GM21576 (cell line): ENCODE data around the gene PGS1.

Experiments
- ATAC-seq: cut with Tn5 transposase; IDR thresholded peaks from one replicate; pipeline ENCODE4 v1.9.1; 2021; ENCODE audit warnings: mild to moderate bottlenecking, moderate library complexity; ENCODE audit not compliant: unreplicated experiment

Gene PGS1

DNA sequence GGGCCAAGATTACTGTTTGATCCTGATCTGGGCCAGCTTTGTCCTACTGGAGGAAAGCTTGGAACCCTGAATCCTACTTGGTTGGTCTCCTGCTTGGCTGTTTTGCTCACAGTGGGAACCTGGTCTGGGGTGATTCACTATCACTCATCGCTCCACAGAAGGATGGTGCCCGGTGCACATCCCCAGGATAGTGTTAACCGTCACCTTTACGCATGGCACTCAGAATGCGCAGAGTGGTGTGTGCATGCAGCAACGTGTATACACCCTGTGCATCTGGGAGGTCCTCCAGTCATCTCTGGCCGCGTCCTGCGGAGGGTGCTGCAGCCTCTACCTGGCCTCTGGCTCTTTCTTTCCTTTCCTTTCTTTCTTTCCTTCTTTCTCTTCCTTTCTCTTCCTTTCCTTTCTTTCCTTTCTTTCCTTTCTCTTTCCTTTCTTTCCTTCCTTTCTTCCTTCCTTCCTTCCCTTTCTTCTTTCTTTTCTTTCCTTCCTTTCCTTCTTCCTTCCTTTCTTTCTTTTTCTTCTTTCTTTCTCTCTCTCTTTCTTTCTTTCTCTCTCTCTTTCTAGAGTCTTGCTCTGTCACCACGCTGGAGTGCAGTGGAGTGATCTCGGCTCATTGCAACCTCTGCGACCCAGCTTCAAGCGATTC is 31.7 kb upstream of the PGS1 start:
- no peak for ATAC-seq

DNA sequence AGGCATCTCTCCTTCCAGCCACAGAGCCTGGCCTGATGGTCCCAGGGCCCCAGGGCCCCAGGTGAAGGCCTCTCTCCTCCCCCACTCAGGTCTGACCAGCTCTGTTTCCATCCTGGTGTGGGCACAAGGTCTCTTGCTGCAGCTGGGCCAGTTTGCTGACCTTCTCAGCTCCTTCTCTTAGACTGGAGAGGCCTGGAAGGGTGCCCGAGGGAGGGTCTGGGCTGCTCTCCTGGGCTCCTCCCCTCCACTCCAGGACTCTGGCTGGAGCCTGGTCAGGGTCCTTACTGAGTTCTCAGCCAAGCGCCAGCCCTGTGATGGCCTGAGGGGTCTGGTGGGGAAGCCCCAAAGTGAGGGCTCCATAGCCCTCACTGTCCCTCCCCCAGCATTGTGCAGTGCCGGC is 31.0 kb upstream of the PGS1 start:
- ATAC-seq, result no peak

DNA sequence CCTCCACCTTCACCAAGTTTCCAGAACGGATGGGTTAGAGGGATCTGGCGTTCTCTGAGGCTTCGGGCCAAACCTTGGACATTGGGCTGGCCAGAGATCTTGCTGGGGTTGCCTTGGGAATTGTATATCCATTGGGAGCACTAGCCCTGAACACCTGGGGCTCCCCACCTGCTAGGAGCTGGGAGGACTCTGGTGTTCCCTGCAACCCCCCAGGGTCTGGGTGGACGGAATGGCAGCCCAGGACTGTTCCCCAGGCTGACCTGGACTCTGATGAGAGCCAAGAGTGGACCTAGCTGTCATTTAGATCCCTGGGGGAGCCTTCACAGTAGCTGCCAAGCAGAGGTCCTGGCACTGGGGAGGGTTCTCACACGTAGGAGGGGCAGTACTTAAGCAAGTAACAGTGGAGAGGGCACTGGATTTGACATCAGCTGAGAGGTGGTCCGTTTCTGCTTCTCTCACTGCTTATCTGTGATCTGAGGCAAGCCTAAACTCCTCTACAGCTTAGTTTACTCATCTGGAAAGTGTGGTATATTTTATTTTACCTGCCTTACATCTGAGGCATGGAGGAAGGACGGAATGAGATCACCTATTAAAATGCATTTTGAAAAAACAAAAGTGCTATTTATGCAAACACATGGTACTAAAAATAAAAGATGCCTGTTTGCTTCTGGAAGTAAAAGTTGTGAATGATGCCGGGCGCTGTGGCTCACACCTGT is 30.2 kb upstream of the PGS1 start:
- no peak for ATAC-seq

DNA sequence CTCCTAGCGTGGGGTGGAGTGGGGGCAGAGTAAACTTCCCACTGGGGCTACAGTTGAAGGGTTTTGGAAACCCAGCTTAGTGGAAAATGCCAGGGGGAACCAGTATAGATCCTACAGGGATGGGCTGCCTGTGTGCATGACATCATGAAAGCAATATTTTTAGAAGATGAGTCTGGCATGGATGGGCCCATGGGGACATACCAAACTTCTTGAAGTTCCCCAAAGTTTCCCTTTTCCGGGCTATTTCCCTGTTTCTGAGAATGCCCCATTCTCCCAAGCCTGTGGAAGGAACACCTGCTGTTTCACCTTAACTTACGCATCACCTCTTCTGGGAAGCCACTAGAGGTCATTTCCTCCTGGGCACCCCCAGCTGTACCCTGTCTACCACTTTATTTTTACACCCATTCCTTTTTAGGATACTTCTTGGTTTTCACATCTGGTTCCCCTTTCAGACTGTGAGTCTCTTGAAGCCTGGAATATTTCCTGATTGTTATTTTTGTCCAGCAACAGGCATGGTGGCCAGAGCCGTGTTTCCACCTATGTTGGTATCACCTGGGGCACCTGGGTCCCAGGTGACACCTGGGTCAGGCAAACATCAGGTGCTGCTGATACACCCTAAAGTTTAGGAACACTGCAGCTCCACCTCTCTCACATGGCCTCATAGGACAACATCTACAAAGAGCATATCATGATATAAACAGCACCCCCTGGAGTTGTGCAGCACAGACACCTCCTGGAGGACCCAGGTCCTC is 28.4 kb upstream of the PGS1 start:
- no peak for ATAC-seq

DNA sequence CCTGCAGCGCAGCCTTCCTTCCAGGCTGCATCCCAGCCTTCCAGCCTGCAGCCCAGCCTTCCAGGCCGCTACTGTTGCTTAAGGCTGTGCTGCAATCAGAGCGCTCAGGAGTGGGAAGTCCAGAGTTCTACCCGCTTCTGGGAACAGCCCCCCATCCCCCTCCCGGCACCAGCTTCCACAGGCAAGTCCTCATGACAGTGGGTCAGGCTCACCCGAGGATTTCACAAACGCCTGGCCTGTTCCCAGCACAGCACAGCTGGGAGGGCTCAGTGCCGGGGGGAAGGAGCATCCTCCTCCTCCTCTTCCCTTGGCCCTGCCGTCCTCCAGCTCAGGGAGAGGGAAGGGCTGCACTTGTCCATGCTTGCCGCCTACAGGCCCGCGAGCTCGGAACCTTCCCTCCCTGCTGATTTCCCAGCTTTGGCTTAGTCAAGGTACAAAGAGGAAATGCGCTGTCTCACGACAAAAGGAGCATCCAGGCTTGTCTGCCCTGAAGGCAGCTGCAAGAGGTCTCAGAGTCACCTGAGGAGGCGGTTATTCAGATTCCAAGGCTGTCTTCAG is 26.9 kb upstream of the PGS1 start:
- no peak for ATAC-seq

DNA sequence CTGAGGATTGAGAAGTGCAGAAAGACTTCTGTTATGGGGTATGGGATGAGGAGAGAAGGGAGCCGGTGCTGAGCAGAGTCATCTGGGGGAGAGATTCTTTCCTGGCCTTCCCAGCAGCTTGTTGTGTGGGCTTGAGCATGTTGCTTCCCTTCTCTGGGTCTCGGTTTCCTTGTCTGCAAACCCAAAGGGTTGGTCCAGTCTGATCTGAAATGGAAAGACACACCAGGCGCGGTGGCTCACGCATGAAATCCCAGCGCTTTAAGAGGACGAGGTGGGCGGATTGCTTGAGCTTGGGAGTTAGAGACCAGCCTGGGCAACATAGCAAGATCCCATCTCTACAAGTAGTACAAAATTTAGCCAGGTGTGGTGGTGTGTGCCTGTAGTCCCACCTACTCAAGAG is 24.6 kb upstream of the PGS1 start:
- ATAC-seq, result no peak

DNA sequence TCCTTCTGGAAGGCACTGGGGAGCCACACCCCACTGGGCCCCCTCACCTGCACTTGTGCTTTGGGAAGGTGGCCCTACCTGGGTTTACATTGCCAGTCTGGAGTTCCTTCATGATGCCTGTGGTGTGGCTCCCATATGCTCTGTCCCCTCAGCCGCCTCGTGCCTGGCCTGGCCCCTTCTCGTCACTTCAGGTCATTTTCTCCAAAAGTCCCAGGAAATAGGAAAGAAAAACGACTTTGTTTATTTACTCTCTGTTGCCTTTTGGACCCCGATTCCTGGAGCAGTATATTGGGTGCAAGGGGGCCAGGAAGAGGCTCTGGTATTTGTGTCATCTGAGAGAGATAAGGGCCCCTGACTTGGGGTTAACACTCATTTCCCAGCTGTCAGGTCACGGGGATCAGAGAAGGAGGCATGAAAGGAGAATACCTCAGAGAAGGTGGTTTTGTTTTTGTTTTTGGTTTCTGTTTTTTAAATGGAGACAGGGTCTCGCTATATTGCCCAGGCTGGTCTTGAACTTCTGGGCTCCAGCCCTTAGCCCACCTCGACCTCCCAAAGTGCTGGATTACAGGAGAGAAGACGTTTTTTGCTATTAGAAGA is 23.3 kb upstream of the PGS1 start:
- no peak for ATAC-seq

DNA sequence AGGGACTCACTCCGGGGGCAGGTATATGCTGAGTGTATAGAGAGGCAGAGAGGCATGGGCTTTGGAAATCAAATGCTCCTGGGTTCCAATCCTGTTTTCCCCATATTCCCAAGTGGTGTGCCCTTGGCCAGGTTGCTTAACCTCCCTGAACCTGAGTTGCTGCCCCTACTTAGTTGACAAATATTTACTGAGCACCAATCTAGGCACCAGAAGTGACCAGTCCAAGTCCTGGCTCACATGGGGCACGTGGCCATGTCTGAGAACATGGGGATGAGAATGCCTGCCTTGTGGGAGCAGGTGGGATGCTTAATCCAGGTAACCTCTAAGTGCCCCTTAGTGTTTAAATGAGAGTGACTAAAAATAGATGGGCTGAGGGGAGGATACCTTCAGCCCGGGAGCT is 22.7 kb upstream of the PGS1 start:
- no peak for ATAC-seq

DNA sequence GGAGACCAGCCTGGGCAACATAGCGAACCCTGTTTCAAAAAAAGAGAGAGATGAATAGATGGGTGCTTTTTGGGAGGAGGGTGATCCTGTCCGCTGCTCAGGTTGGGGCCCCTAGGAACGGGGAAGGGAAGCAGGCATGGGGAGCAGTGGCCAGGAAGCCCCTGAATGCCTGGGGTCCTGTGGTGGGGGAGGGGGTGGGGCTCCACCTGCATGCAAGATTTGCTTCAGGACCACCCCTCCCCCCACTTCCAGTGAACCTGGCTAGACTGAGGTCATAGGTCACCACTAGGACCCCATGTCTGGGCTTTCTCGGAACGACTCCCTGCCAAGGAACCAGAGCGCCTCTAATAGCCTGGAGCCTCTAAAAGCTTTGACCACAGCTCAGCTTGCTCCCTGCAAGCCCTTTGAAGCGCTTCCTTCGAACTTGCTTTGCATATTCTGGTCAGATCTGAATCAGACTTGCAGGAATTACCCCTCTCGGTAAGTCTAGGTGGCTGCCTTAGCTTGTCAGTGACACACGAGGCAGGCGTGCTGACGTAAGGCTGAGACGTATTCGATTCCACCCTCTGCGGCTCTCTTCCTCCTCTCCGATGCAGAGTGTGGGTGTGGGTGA is 22.2 kb upstream of the PGS1 start:
- peak; percentile 51 for ATAC-seq

DNA sequence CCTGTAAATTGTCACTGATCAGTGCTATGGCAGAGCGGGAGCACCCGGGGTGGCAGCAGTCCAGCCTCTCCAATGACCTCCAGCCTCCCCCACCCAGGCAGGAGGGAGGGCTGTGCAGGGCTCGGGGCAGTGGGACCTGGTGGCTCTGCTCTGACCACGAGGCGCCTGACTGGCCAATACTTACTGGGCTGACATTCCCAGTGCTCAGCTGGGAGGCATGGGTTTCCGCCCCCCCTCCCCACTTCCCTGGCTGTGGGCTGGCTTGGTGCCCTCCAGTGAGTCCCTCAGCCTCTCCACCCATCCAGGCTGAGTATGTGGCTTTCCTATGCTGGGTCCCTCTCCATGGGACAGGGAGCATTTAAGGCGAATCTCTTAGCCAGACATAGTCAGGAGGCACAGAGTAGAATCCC is 21.3 kb upstream of the PGS1 start:
- no peak for ATAC-seq

DNA sequence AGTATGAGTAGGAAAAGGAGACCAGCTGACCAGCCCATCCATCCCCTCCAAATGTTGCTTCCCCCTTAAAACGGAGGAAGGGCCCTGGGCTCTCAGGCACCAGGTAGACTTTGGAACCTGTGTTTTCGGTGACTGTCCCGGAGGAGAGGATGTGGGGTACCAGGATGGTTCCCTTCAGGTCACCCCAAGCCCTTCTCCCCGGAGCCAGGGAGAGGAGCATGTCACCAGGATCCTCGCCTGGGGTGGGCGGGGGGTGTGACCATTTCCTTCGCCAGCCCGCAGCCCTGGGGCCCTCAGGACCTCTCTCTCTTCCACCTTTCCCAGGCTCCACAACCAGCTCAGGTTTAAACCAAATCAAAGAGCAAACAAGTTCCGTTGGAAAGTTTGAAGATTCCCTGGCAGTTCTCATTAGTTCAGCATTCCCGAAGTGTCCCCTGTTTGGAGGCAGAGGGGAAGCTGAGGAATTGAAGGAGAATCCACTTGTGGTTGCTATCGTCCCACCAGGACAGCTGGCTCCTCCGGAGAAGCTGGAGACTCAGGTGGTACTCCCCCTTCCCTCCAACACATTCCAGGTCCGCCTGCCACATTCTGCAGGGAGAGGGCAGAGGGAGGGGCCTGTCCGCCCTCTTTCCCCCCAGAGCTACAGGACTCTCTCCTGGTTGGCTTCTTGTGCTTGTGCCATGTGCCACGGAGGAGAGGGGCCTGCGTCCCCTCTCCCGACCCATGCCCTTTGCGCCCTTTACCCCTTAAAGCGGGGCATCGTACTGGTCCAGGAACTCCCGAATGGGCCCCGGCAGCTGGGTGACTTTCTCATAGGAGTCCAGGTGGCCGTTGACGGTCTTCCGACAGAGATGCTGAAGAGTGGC is 20.5 kb upstream of the PGS1 start:
- ATAC-seq, result no peak

DNA sequence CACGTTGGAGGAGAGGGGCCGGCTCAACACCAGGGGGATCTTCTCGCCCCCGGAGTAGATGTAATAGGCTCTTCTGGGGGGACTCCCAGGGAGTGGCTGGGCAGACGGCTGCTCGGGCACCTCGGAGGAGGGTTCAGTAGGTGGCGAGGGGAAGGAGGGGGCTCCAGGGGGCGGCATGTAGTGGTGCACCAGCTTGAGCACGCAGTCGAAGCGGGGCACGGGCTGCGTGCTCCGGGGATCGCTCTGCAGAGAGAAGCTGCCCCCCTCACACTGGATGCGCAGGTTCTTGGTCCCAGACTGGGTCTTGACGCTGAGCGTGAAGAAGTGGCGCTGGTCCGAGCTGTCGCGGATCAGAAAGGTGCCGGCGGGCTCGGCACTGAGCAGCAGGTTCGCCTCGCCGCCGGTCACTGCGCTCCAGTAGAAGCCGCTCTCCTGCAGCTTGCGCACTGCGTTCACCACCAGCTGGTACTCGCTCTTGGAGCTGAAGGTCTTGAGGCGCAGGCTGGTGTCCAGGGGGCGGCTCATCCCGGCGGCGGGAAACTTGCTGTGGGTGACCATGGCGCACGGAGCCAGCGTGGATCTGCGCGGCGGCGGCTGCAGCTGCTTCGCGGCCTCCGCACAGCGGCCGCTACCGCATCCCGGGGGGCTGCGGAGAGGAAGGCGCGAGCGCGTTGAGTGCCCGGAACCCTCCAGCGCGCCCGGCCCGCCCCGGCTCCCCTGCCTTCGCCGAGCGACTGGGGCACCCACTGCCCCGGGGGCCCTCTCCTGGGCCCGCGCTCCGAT is 19.7 kb upstream of the PGS1 start:
- ATAC-seq, result no peak

DNA sequence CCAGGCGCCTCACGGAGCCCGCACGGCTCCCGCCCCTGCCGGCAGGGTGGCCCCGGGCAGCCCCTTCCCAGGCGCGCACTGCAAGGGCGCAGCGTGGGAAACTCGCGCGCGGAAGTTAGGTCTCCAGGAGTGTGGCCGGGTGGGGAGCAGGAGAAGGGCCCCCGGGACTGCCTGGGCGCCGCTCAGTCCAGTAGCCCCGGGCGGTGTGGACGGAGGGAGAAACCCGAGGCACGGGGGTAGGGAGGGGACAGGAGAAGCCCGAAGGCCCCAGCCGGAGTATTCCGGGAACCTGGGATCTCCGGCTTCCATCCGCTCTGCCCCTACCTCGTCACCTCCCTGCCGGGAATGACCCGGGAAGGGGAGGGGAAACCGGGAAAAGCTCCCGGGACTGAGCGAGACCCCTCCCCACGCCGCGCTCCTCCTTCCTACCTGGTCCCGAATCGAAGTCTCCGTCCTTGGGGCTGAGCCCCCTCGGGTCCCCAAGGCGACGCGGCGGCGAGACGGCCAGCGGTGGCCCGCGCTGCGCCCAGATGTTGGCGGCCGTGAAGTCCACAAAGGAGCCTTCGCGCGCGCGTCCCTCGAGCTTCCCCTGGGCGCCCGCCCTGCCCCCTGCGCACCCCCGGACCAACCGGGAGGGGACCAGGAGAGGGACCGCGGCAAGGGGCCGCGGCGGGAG is 19.0 kb upstream of the PGS1 start:
- no peak for ATAC-seq

DNA sequence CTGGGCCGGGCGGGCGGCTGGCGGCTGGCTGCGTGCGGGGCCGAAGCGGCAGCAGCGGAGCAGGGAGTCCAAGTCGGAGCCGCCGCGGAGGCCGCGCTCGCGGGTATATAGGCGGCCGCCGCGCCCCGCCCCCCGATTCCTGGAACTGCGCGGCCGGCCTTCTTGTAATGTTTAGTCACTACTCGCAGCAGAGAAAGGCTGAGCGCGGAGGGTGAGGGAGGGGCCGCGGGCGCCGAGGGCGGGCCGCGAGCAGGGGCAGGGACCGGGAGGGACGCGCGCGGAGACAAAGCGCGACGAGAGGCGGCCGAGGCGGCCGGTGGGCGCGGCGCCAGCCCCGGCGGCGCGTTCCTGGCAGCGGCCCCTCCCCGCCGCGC is 18.5 kb upstream of the PGS1 start, which contains the start of gene SOCS3:
Gene SOCS3, minus strand, starts transcription at position 81 of the 374 bp plus-strand sequence. CDS start 982 bp downstream, outside the sequence.
- peak; percentile 29 for ATAC-seq

DNA sequence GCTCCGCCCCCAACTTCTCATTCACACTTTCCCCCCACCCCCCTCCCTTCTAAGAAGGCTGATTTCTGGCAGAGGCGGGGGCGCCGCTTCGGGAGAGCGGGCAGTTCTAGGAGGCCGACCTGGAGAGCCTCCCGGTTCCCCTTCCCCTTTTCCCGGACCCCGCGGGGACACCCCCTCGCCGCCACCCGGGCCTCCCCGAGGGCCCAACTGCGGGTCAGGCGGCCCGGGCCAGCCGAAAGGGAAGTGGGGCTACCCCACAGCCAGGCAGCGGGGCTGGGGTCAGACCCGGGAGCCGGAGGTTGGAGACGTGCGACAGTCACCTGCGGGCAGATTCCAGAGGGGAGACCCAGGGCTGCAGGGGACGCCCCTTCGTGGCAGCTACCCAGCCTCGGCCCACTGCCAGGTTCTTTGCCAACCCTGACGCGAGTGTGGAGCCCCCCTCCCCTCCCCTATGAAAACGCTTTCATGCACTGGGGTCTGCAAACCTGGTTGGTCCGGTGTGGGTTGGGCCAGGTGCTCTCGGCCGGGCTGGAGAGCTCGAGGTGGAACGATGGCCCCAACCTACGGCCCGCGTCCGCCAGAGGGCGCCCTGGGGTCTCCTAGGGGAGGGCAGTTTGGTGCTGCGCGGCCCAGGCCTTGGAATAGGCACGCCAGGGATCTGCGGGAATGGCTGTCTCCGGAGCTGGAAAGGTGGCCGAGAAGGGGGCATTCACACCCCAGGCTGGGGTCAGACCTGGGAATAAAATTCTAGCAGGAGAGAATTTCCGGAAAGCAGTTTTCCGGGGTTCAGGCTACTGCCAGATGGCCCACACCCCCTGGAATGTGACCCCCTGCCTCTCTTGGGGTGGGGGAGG is 17.9 kb upstream of the PGS1 start:
- peak; percentile 24 for ATAC-seq

DNA sequence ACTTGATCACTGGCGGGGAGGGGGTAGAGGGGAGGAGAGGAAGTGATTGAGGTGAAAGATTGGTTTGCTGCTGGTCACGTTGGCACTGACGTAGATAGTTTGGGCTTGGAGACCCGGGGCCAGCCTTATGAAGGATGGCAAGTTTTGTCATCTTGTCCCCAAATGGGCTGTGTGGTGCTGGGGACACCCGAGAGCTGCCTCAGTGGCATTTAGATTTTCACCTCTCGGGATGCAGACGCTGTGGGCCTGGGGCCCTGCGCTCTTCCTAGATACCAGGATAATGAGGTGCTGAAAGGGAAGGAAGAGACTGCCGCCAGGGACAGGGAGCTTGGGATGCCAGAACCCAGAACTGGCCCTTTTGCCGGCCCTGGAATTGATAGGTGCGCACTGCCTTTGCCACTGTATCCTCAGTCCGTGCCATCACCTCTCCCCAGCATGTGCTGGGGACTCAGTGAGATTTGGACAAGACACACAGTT is 17.2 kb upstream of the PGS1 start:
- no peak for ATAC-seq

DNA sequence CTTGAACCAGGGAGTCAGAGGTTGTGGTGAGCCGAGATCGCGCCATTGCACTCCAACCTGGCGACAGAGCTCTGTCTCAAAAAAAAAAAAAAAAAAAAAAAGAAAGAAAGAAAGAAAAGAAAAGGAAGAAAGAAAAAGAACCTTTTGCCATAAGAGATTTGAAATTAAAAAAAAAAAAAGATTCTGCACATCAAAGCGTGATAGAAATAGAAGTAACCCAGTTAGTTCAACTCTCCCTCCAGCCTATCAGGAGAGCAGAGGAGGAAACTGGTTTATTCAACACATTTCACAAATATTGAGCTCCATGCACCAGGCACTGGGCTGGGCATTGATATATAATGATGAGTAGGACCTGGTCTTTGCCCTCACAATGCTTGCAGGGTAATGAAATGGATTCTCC is 16.2 kb upstream of the PGS1 start:
- no peak for ATAC-seq

DNA sequence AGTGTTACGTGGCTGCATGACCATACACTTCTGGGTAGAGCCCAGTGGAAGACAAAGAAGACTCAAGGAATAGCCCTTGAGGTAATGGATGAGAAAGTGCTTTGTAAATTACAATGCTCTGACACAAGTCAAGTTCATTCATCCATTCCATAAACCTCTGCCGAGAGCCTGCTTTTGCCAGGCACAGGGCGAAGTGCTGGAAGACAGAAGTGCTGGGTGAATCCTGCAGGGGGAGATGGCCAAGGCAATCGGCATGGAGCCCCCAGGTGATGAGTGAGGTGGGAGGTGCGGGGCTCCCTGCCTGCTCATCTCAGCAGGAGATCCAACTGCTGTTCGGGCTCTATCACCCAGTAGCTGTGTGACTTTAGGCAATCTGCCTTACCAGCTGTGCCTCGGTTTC is 15.8 kb upstream of the PGS1 start:
- ATAC-seq, result no peak
